Keratinocyte (primary cell): ENCODE results near the gene RASGRP3. TPM values are rescaled to one million over a fixed set of nuclear protein-coding genes. Genes with fewer than 3 reads are reported as not detected.

Experiments
- DNase-seq: peaks from one replicate; pipeline ENCODE4 v3.0.0-alpha.2; 2011; ENCODE audit warnings: low read depth, missing footprints, low spot score
- FAIRE-seq: peaks from 2 replicates; lab custom pipeline; 2011; peaks lifted over from hg19 to GRCh38; lab: Jason Lieb, UNC
- H2AFZ ChIP-seq: 2 replicates; pipeline ENCODE4 v1.6.0; 2012; ENCODE audit warnings: low read length, control low read depth, inconsistent platforms; ENCODE audit not compliant: control insufficient read depth
- H3K27ac ChIP-seq: 2 replicates; pipeline ENCODE4 v1.5.1; 2011; ENCODE audit warnings: low read length; ENCODE audit not compliant: control insufficient read depth, insufficient read depth
- H3K27me3 ChIP-seq: 3 replicates; pipeline ENCODE4 v1.6.0; 2011; ENCODE audit warnings: low read length; ENCODE audit not compliant: control insufficient read depth, insufficient read depth; ENCODE audit errors: extremely low read depth
- H3K36me3 ChIP-seq, 2 experiments: 2 replicates in 1 of 2; 3 replicates in 1 of 2; pipeline ENCODE4 v1.5.1; 2011; ENCODE audit warnings: low read length in 2 of 2, mild to moderate bottlenecking in 1 of 2; ENCODE audit not compliant: control insufficient read depth in 2 of 2, insufficient read depth in 2 of 2; ENCODE audit errors: extremely low read depth in 1 of 2
- H3K4me1 ChIP-seq: 3 replicates; pipeline ENCODE4 v1.5.1; 2011; ENCODE audit warnings: low read length; ENCODE audit not compliant: control insufficient read depth, insufficient read depth; ENCODE audit errors: extremely low read depth
- H3K4me2 ChIP-seq: 3 replicates; pipeline ENCODE4 v1.6.0; 2011; ENCODE audit warnings: low read depth, low read length; ENCODE audit not compliant: control insufficient read depth, insufficient read depth; ENCODE audit errors: extremely low read depth
- H3K4me3 ChIP-seq, 3 experiments: fragments of 200-600 bp in 1 of 3; sonication (generic) in 1 of 3; 2 replicates in 2 of 3; 3 replicates in 1 of 3; pipeline ENCODE4 v1.5.1; 2011 to 2016; ENCODE audit warnings: low read length in 3 of 3, mild to moderate bottlenecking in 3 of 3, control low read depth in 2 of 3, inconsistent platforms in 1 of 3, low read depth in 1 of 3, mixed read lengths in 1 of 3, mixed run types in 1 of 3, moderate library complexity in 1 of 3; ENCODE audit not compliant: control insufficient read depth in 2 of 3, insufficient read depth in 2 of 3; ENCODE audit errors: extremely low read depth in 1 of 3
- H3K79me2 ChIP-seq: 2 replicates; pipeline ENCODE4 v1.6.0; 2012; ENCODE audit warnings: low read length; ENCODE audit not compliant: control insufficient read depth, insufficient read depth
- H3K9ac ChIP-seq: 3 replicates; pipeline ENCODE4 v1.6.0; 2011; ENCODE audit warnings: low read length; ENCODE audit not compliant: control insufficient read depth, insufficient read depth; ENCODE audit errors: extremely low read depth
- H3K9me1 ChIP-seq: 3 replicates; pipeline ENCODE4 v1.6.0; 2011; ENCODE audit warnings: low read length; ENCODE audit not compliant: control insufficient read depth, insufficient read depth; ENCODE audit errors: extremely low read depth
- H3K9me3 ChIP-seq: 2 replicates; pipeline ENCODE4 v1.5.1; 2012; ENCODE audit warnings: low read depth, low read length; ENCODE audit not compliant: control insufficient read depth
- H4K20me1 ChIP-seq: 3 replicates; pipeline ENCODE4 v1.6.0; 2011; ENCODE audit warnings: low read length; ENCODE audit not compliant: control insufficient read depth, insufficient read depth; ENCODE audit errors: extremely low read depth
- CTCF ChIP-seq, 3 experiments: IDR thresholded peaks in 1 of 3; conservative IDR thresholded peaks in 1 of 3; optimal IDR thresholded peaks in 1 of 3; 2 replicates in 2 of 3; 3 replicates in 1 of 3; pipeline versions ENCODE3 to v1.5.1; 2011; ENCODE audit warnings: low read length in 3 of 3, mild to moderate bottlenecking in 3 of 3, moderate library complexity in 2 of 3, control low read depth in 1 of 3, inconsistent platforms in 1 of 3; ENCODE audit not compliant: insufficient read depth in 2 of 3; ENCODE audit errors: extremely low read depth in 1 of 3
- EZH2 ChIP-seq: IDR thresholded peaks from one replicate; pipeline ENCODE4 v1.6.1; 2012; ENCODE audit warnings: inconsistent platforms, mild to moderate bottlenecking, low read length, moderate library complexity
- dilution Hi-C: fragments of 300-500 bp; cut with MboI; formaldehyde crosslinking; loops from one replicate; pipeline ENCODE4 v1.7.0; 2020; ENCODE audit warnings: low sequenced_read_pairs; ENCODE audit not compliant: extremely low pct_ligation_motif_present
- polyA plus RNA-seq, 5 experiments: library from polyadenylated mRNA; depleted of rRNA in 3 of 5; stranded (reverse) in 3 of 5; stranded (forward) in 1 of 5; unstranded in 1 of 5; fragments of >200 nt; gene quantifications; 1 replicate in 1 of 5; 2 replicates in 3 of 5; 3 replicates in 1 of 5; pipeline versions ENCODE4 v1.2.1 to v1.2.3, GENCODE V29; 2011 to 2012; ENCODE audit warnings: missing spikeins in 2 of 5, low read depth in 1 of 5, low replicate concordance in 1 of 5

RASGRP3 gene
- polyA plus RNA-seq, 1 donor (not counting 4 experiments of a cell fraction or from before 2014, with no cell fraction given): 0.56 TPM

DNA sequence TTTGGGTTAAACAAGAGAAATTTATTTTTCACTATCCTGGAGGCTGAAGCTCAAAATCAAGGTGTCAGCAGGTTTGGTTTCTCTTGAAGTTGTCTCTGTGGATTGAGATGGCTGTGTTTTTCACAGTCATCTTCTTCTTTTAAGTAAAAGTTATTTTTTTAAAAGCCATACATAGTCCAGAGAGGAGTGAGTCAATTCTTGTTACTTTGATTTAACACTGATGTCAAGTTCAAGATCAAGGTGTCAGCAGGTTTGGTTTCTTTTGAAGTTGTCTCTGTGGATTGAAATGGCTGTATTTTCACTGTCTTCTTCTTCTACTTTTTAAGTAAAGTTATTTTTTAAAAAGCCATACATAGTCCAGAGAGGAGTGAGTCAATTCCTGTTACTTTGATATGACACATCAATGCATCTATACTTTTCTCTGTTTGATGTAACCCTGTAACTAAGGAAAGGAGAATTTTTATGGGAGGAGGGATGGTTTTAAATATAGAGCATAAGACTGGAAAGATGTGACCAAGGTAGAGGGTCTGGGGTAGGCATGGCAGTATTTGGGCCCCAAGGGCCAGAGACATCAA is 22.5 kb upstream of the RASGRP3 start:
- Histone ChIP-seq H3K9me3 (no peaks in the 10 kb centered on the region), H3K9ac (no peak overlapping the region), H3K4me2 (no peak overlapping the region), H2AFZ (no peak overlapping the region), H4K20me1 (no peaks in the 10 kb centered on the region), H3K79me2 (no peaks in the 10 kb centered on the region), H3K27me3 (peaks cover 2% of the 10 kb centered on the region), H3K4me1 (no peaks in the 10 kb centered on the region), H3K4me3 (no peak overlapping the region), H3K27ac (no peak overlapping the region), H3K9me1 (no peaks in the 10 kb centered on the region), H3K36me3 (no peaks in the 10 kb centered on the region)
- TF ChIP-seq EZH2: no peak
- TF ChIP-seq CTCF (optimal IDR thresholded peaks at IDR 0.05 in 1 of 3, IDR thresholded peaks at IDR 0.05 in 1 of 3, conservative IDR thresholded peaks at IDR 0.05 in 1 of 3; ENCODE audit: extremely low read depth in 1 of 3, insufficient read depth in 2 of 3, low read length in 3 of 3): no peak
- dilution Hi-C loops: no loop called here
- FAIRE-seq: no peak
- no peak for DNase-seq

GRCh38 chr2:33457556-33458247 is 18.7 kb upstream of the RASGRP3 start:
- Histone ChIP-seq H3K27me3 (peaks cover 2% of the 10 kb centered on the region), H3K27ac (no peak overlapping the region), H3K4me2 (no peak overlapping the region), H3K36me3 (no peaks in the 10 kb centered on the region), H3K79me2 (no peaks in the 10 kb centered on the region), H2AFZ (no peak overlapping the region), H3K9me1 (no peaks in the 10 kb centered on the region), H3K4me3 (no peak overlapping the region), H3K9me3 (no peaks in the 10 kb centered on the region), H4K20me1 (no peaks in the 10 kb centered on the region), H3K9ac (no peak overlapping the region), H3K4me1 (no peaks in the 10 kb centered on the region)
- dilution Hi-C loops: no loop called here
- TF ChIP-seq EZH2 (no peak), CTCF (optimal IDR thresholded peaks at IDR 0.05 in 1 of 3, IDR thresholded peaks at IDR 0.05 in 1 of 3, conservative IDR thresholded peaks at IDR 0.05 in 1 of 3; ENCODE audit: extremely low read depth in 1 of 3, insufficient read depth in 2 of 3, low read length in 3 of 3) (no peak)
- FAIRE-seq: no peak
- DNase-seq: no peak
